ENCODE data around the gene SLC45A3. TPM values are rescaled to one million over a fixed set of nuclear protein-coding genes. Genes with fewer than 3 reads are reported as not detected.

Gene SLC45A3
- total and polyA plus RNA-seq, 2 donors (not counting 1 experiment from before 2014, with no cell fraction given): 0.90 to 1.5 TPM

- no peaks in the 10 kb centered on the region for H3K9me3 ChIP-seq (ENCODE audit: control insufficient read depth, insufficient read depth, low read depth, low read length)
- H3K4me2 ChIP-seq (ENCODE audit: extremely low read depth, insufficient read depth, low read length): no peak overlapping the region
- H3K27ac ChIP-seq (ENCODE audit: insufficient read depth, low read length): no peak overlapping the region
- peaks cover 2% of the 10 kb centered on the region for H3K79me2 ChIP-seq (ENCODE audit: control insufficient read depth, insufficient read depth, low read length)
- TF ChIP-seq CTCF (conservative IDR thresholded peaks at IDR 0.05 in 1 of 2, IDR thresholded peaks at IDR 0.05 in 1 of 2; ENCODE audit: low read depth in 1 of 2, low read length in 2 of 2) (no peak), EZH2 (IDR thresholded peaks at IDR 0.05; ENCODE audit: low read length, missing control alignments) (no peak)
- H3K27me3 ChIP-seq (ENCODE audit: control insufficient read depth, insufficient read depth, low read length): no peaks in the 10 kb centered on the region
- H4K20me1 ChIP-seq (ENCODE audit: control insufficient read depth, extremely low read depth, insufficient read depth, low read length): no peaks in the 10 kb centered on the region
- peaks cover 10% of the 10 kb centered on the region for H3K36me3 ChIP-seq (ENCODE audit: control insufficient read depth, insufficient read depth, low read length)
- no peak overlapping the region for H3K4me3 ChIP-seq (replicated peaks in 1 of 4; ENCODE audit: control extremely low read depth in 1 of 4, insufficient read depth in 1 of 4, low read depth in 3 of 4, low read length in 4 of 4)
- H3K9ac ChIP-seq (ENCODE audit: insufficient read depth, low read length): no peak overlapping the region
- DNase-seq (ENCODE audit: low read depth in 2 of 2): no peak
- H2AFZ ChIP-seq (ENCODE audit: low read length): no peak overlapping the region
- H3K4me1 ChIP-seq (ENCODE audit: control insufficient read depth, extremely low read depth, insufficient read depth, low read length): no peaks in the 10 kb centered on the region
These were observed 35.3 kb upstream of the SLC45A3 start for GRCh38 chr1:205715628-205716027.

GRCh38 chr1:205714906-205715246 is 34.6 kb upstream of the SLC45A3 start:
- Histone ChIP-seq H3K4me2 (ENCODE audit: extremely low read depth, insufficient read depth, low read length) (no peak overlapping the region), H3K27ac (ENCODE audit: insufficient read depth, low read length) (peak overlapping the region; percentile 16)
- no peak for TF ChIP-seq CTCF (conservative IDR thresholded peaks at IDR 0.05 in 1 of 2, IDR thresholded peaks at IDR 0.05 in 1 of 2; ENCODE audit: low read depth in 1 of 2, low read length in 2 of 2)
- no peak for TF ChIP-seq EZH2 (IDR thresholded peaks at IDR 0.05; ENCODE audit: low read length, missing control alignments)

GRCh38 chr1:205714190-205714905 is 34.0 kb upstream of the SLC45A3 start:
- H3K9ac ChIP-seq (ENCODE audit: insufficient read depth, low read length): no peak overlapping the region
- no peak overlapping the region for H3K4me2 ChIP-seq (ENCODE audit: extremely low read depth, insufficient read depth, low read length)
- H4K20me1 ChIP-seq (ENCODE audit: control insufficient read depth, extremely low read depth, insufficient read depth, low read length): no peaks in the 10 kb centered on the region
- DNase-seq (ENCODE audit: low read depth in 2 of 2): peak; percentile 21 to 47
- H3K9me3 ChIP-seq (ENCODE audit: control insufficient read depth, insufficient read depth, low read depth, low read length): no peaks in the 10 kb centered on the region
- no peak overlapping the region for H3K4me3 ChIP-seq (replicated peaks in 1 of 4; ENCODE audit: control extremely low read depth in 1 of 4, insufficient read depth in 1 of 4, low read depth in 3 of 4, low read length in 4 of 4)
- H2AFZ ChIP-seq (ENCODE audit: low read length): no peak overlapping the region
- no peak for TF ChIP-seq EZH2 (IDR thresholded peaks at IDR 0.05; ENCODE audit: low read length, missing control alignments)
- TF ChIP-seq CTCF (conservative IDR thresholded peaks at IDR 0.05 in 1 of 2, IDR thresholded peaks at IDR 0.05 in 1 of 2; ENCODE audit: low read depth in 1 of 2, low read length in 2 of 2): no peak
- peaks cover 9% of the 10 kb centered on the region for H3K36me3 ChIP-seq (ENCODE audit: control insufficient read depth, insufficient read depth, low read length)
- H3K4me1 ChIP-seq (ENCODE audit: control insufficient read depth, extremely low read depth, insufficient read depth, low read length): no peaks in the 10 kb centered on the region
- H3K27ac ChIP-seq (ENCODE audit: insufficient read depth, low read length): peak overlapping the region; percentile 16
- peaks cover 2% of the 10 kb centered on the region for H3K79me2 ChIP-seq (ENCODE audit: control insufficient read depth, insufficient read depth, low read length)
- no peaks in the 10 kb centered on the region for H3K27me3 ChIP-seq (ENCODE audit: control insufficient read depth, insufficient read depth, low read length)

More at GRCh38 chr1:205714906-205715246, 34.6 kb upstream of the SLC45A3 start:
- no peak overlapping the region for H3K9ac ChIP-seq (ENCODE audit: insufficient read depth, low read length)
- peaks cover 10% of the 10 kb centered on the region for H3K36me3 ChIP-seq (ENCODE audit: control insufficient read depth, insufficient read depth, low read length)
- no peaks in the 10 kb centered on the region for H3K9me3 ChIP-seq (ENCODE audit: control insufficient read depth, insufficient read depth, low read depth, low read length)
- no peak for DNase-seq (ENCODE audit: low read depth in 2 of 2)
- peaks cover 2% of the 10 kb centered on the region for H3K79me2 ChIP-seq (ENCODE audit: control insufficient read depth, insufficient read depth, low read length)
- H2AFZ ChIP-seq (ENCODE audit: low read length): no peak overlapping the region
- no peak overlapping the region for H3K4me3 ChIP-seq (replicated peaks in 1 of 4; ENCODE audit: control extremely low read depth in 1 of 4, insufficient read depth in 1 of 4, low read depth in 3 of 4, low read length in 4 of 4)
- H3K27me3 ChIP-seq (ENCODE audit: control insufficient read depth, insufficient read depth, low read length): no peaks in the 10 kb centered on the region
- H4K20me1 ChIP-seq (ENCODE audit: control insufficient read depth, extremely low read depth, insufficient read depth, low read length): no peaks in the 10 kb centered on the region
- H3K4me1 ChIP-seq (ENCODE audit: control insufficient read depth, extremely low read depth, insufficient read depth, low read length): no peaks in the 10 kb centered on the region

All from fibroblast of lung (primary cell).